SK-N-SH (cell line): Measurements from ENCODE around the gene AGRP. TPM values are rescaled to one million over a fixed set of nuclear protein-coding genes. Genes with fewer than 3 reads are reported as not detected.

Experiments used
- CTCF ChIA-PET: fragments of 300-600, 350-600 bp; formaldehyde crosslinking; extraction: SDS; loops from one replicate; lab custom pipeline; 2021; lab: Yijun Ruan, JAX
- POLR2A ChIA-PET: fragments of 350-600 bp; sonication (Branson Sonifier 250); formaldehyde crosslinking; extraction: SDS; loops from one replicate; lab custom pipeline; 2020; ENCODE audit warnings: antibody characterized with exemption, inconsistent platforms; lab: Yijun Ruan, JAX
- DNase-seq: peaks from one replicate; pipeline ENCODE4 v3.0.0; 2012
- H2AFZ ChIP-seq: fragments of 200-600 bp; sonication (generic); 2 replicates; pipeline ENCODE4 v1.8.1; 2016; ENCODE audit warnings: antibody characterized with exemption, mild to moderate bottlenecking, low read depth
- H3F3A ChIP-seq: fragments of 200-600 bp; sonication (generic); replicated peaks from 2 replicates; pipeline ENCODE3; 2016; ENCODE audit warnings: antibody characterized with exemption, mild to moderate bottlenecking; ENCODE audit not compliant: insufficient read depth
- H3K27ac ChIP-seq, 2 experiments: fragments of 200-500 bp in 1 of 2; fragments of 200-600 bp in 1 of 2; sonication (Bioruptor generic) in 1 of 2; sonication (generic), shearing (Covaris generic) in 1 of 2; 2 replicates each; pipeline versions ENCODE4 v1.5.1 to v1.6.1; 2014 to 2016; ENCODE audit warnings: low read depth in 2 of 2, inconsistent platforms in 1 of 2, low read length in 1 of 2, mild to moderate bottlenecking in 1 of 2, mixed read lengths in 1 of 2
- H3K27me3 ChIP-seq: fragments of 200-600 bp; sonication (generic), shearing (Covaris generic); 2 replicates; pipeline ENCODE4 v1.6.1; 2016; ENCODE audit warnings: mixed run types; ENCODE audit not compliant: insufficient read depth
- H3K36me3 ChIP-seq, 2 experiments: fragments of 200-500 bp in 1 of 2; fragments of 200-600 bp in 1 of 2; sonication (Bioruptor generic) in 1 of 2; sonication (generic) in 1 of 2; replicated peaks in 1 of 2; 2 replicates each; pipeline versions ENCODE3 to v1.5.1; 2014 to 2016; ENCODE audit warnings: low read length in 1 of 2, mild to moderate bottlenecking in 1 of 2; ENCODE audit not compliant: insufficient read depth in 2 of 2, control insufficient read depth in 1 of 2
- H3K4me1 ChIP-seq, 2 experiments: fragments of 200-500 bp in 1 of 2; fragments of 200-600 bp in 1 of 2; sonication (Bioruptor generic) in 1 of 2; sonication (generic), shearing (Covaris generic) in 1 of 2; 2 replicates each; pipeline versions ENCODE4 v1.5.1 to v1.6.1; 2014 to 2016; ENCODE audit warnings: low read depth in 1 of 2, low read length in 1 of 2, mixed run types in 1 of 2; ENCODE audit not compliant: insufficient read depth in 2 of 2, control insufficient read depth in 1 of 2
- H3K4me2 ChIP-seq: fragments of 200-600 bp; sonication (generic), shearing (Covaris generic); 2 replicates; pipeline ENCODE4 v1.6.1; 2017; ENCODE audit warnings: mixed run types
- H3K4me3 ChIP-seq, 2 experiments: fragments of 200-500 bp in 1 of 2; fragments of 200-600 bp in 1 of 2; sonication (Bioruptor generic) in 1 of 2; sonication (generic), shearing (Covaris generic) in 1 of 2; 2 replicates each; pipeline versions ENCODE4 v1.5.1 to v1.8.1; 2014 to 2016; ENCODE audit warnings: low read depth in 2 of 2, inconsistent platforms in 1 of 2, low read length in 1 of 2, mild to moderate bottlenecking in 1 of 2, mixed read lengths in 1 of 2, moderate library complexity in 1 of 2
- H3K79me2 ChIP-seq: fragments of 200-600 bp; sonication (generic); 2 replicates; pipeline ENCODE4 v1.8.1; 2017; ENCODE audit warnings: mild to moderate bottlenecking; ENCODE audit not compliant: insufficient read depth
- H3K9ac ChIP-seq: fragments of 200-600 bp; sonication (generic); 2 replicates; pipeline ENCODE4 v1.6.1; 2017; ENCODE audit warnings: mixed run types
- H3K9me2 ChIP-seq: fragments of 200-600 bp; sonication (generic); 2 replicates; pipeline ENCODE4 v1.6.1; 2017; ENCODE audit warnings: mixed run types
- H3K9me3 ChIP-seq: fragments of 200-600 bp; sonication (generic); 2 replicates; pipeline ENCODE4 v1.6.1; 2017; ENCODE audit warnings: mixed run types, mild to moderate bottlenecking, moderate library complexity
- H4K20me1 ChIP-seq: fragments of 200-600 bp; sonication (generic); 2 replicates; pipeline ENCODE4 v1.6.1; 2017; ENCODE audit warnings: mild to moderate bottlenecking, mixed run types; ENCODE audit not compliant: insufficient read depth
- ELF1 ChIP-seq: IDR thresholded peaks from 2 replicates; pipeline ENCODE4 v1.4.0; 2012
- EZH2phosphoT487 ChIP-seq: fragments of 200-600 bp; sonication (generic); IDR thresholded peaks from 2 replicates; pipeline ENCODE4 v1.6.1; 2017; ENCODE audit warnings: low read depth, mixed run types, mild to moderate bottlenecking, antibody characterized with exemption, moderate library complexity, borderline replicate concordance
- FOXJ3 ChIP-seq: sonication (generic); formaldehyde crosslinking; IDR thresholded peaks from 2 replicates; pipeline ENCODE4 v1.5.1; 2020; ENCODE audit warnings: mild to moderate bottlenecking, missing genetic modification reagents
- IRF3 ChIP-seq: fragments of 150-350 bp; IDR thresholded peaks from 2 replicates; pipeline ENCODE4 v1.6.1; 2016; ENCODE audit warnings: mild to moderate bottlenecking, low read depth, low read length
- MAX ChIP-seq: IDR thresholded peaks from 2 replicates; pipeline ENCODE4 v1.4.0; 2012; ENCODE audit warnings: low read depth
- MEF2A ChIP-seq: IDR thresholded peaks from 2 replicates; pipeline ENCODE4 v1.4.0; 2012; ENCODE audit warnings: low read depth, borderline replicate concordance
- POLR2AphosphoS5 ChIP-seq: IDR thresholded peaks from 2 replicates; pipeline ENCODE4 v1.6.1; 2012; ENCODE audit warnings: low read depth, low read length
- RAD21 ChIP-seq: IDR thresholded peaks from 2 replicates; pipeline ENCODE4 v1.6.1; 2012; ENCODE audit warnings: mild to moderate bottlenecking, low read length
- SIN3A ChIP-seq: IDR thresholded peaks from 2 replicates; pipeline ENCODE4 v1.6.1; 2012; ENCODE audit warnings: low read depth, mild to moderate bottlenecking, low read length, moderate library complexity, borderline replicate concordance
- USF2 ChIP-seq: fragments of 150-350 bp; IDR thresholded peaks from 2 replicates; pipeline ENCODE4 v1.6.1; 2017; ENCODE audit warnings: antibody characterized with exemption, low read length, low read depth, borderline replicate concordance
- YY1 ChIP-seq: IDR thresholded peaks from 2 replicates; pipeline ENCODE4 v1.4.0; 2012; ENCODE audit warnings: low read depth, mild to moderate bottlenecking
- ZBTB33 ChIP-seq: IDR thresholded peaks from 2 replicates; pipeline ENCODE4 v1.4.0; 2012; ENCODE audit warnings: low read depth, borderline replicate concordance
- WGBS: methylation state at CpG from one replicate; pipeline ENCODE4 v1.1.6; 2017; ENCODE audit warnings: low lambda C conversion rate; 5-methylcytosine and 5-hydroxymethylcytosine counted together
- polyA plus RNA-seq, 3 experiments: library from polyadenylated mRNA; depleted of rRNA; stranded (reverse); fragments of >200 nt; gene quantifications; 2 replicates each; pipeline ENCODE4 v1.2.3, GENCODE V29; 2012

AGRP gene
- polyA plus RNA-seq, 1 of the 3 experiments (the other 2 are of a cell fraction), result not detected

GRCh38 chr16:67459861-67460150, 23.5 kb downstream of the AGRP start:
- TF ChIP-seq POLR2AphosphoS5 (no peak), RAD21 (no peak), MEF2A (no peak), USF2 (no peak), IRF3 (no peak), MAX (no peak), YY1 (no peak), SIN3A (no peak), ZBTB33 (no peak), EZH2phosphoT487 (no peak)
- H3K9me2 ChIP-seq, result no peaks in the 10 kb centered on the region
- H3K27ac ChIP-seq, result peak overlapping the region in 1 of 2 experiments; percentile 30; a peak in 1 of 4 replicates
- H3K27me3 ChIP-seq, result no peaks in the 10 kb centered on the region
- peaks cover 14 to 56% of the 10 kb centered on the region in 2 experiments; a peak in 3 of 4 replicates for H3K4me1 ChIP-seq
- H3K9me3 ChIP-seq, result no peaks in the 10 kb centered on the region
- CTCF ChIA-PET, result interaction anchor here (0.9 to 8.2 kb wide), 7 partner anchors 9 to 199 kb away, joined by 3 to 76 read pairs (median 3); partner anchors contain the start of gene HSD11B2
- peak overlapping the region; percentile 44; the same call in 1 of the 2 replicates for H3K4me2 ChIP-seq
- no peak overlapping the region for H2AFZ ChIP-seq
- H3K79me2 ChIP-seq, result peaks cover 58% of the 10 kb centered on the region
- no peak overlapping the region for H3K4me3 ChIP-seq
- POLR2A ChIA-PET, result no interaction called here
- peaks cover 0 to 4% of the 10 kb centered on the region in 2 experiments for H3K36me3 ChIP-seq
- H3F3A ChIP-seq, result no peaks in the 10 kb centered on the region
- H4K20me1 ChIP-seq, result peaks cover 84% of the 10 kb centered on the region
- no peak for DNase-seq
- H3K9ac ChIP-seq, result no peak overlapping the region
- no CpG with 5 or more reads among the region's 3 CpGs for WGBS

GRCh38 chr16:67459066-67459860, 24.1 kb downstream of the AGRP start:
- peak overlapping the region in 1 of 2 experiments; percentile 30; a peak in 1 of 4 replicates for H3K27ac ChIP-seq
- TF ChIP-seq ELF1 (0 out of 2 replicates have a peak, but pooled peaks have one; percentile 33), FOXJ3 (no peak)
- TF ChIP-seq, all 33 proteins: peak for 1
- H3K4me2 ChIP-seq, result peak overlapping the region; percentile 44; the same call in 1 of the 2 replicates
- no peak overlapping the region for H2AFZ ChIP-seq
- DNase-seq, result peak; percentile 38
- no peaks in the 10 kb centered on the region for H3K27me3 ChIP-seq
- ChIA-PET POLR2A (no interaction called here), CTCF (interaction anchor here (0.9 to 8.2 kb wide), 7 partner anchors 9 to 199 kb away, joined by 3 to 76 read pairs (median 3); no protein-coding TSS in a partner anchor)
- H3K9me3 ChIP-seq, result no peaks in the 10 kb centered on the region
- H3K9me2 ChIP-seq, result no peaks in the 10 kb centered on the region
- peaks cover 14 to 53% of the 10 kb centered on the region in 2 experiments; a peak in 3 of 4 replicates for H3K4me1 ChIP-seq
- peaks cover 0 to 4% of the 10 kb centered on the region in 2 experiments for H3K36me3 ChIP-seq
- WGBS, result 82% methylated on average over 3 of the region's 7 CpGs
- H4K20me1 ChIP-seq, result peaks cover 79% of the 10 kb centered on the region
- peaks cover 52% of the 10 kb centered on the region for H3K79me2 ChIP-seq
- H3K4me3 ChIP-seq, result no peak overlapping the region
- H3F3A ChIP-seq, result no peaks in the 10 kb centered on the region
- no peak overlapping the region for H3K9ac ChIP-seq
